Neural cell (in vitro differentiated cells): Measurements from ENCODE around the gene ARID3A. TPM values are rescaled to one million over a fixed set of nuclear protein-coding genes. Genes with fewer than 3 reads are reported as not detected.

Source experiments
- H2AFZ ChIP-seq: fragments of 200-600, 300-800 bp; sonication (generic), shearing (Covaris generic); 2 replicates; pipeline ENCODE4 v1.6.0; 2014; ENCODE audit warnings: low read depth, mild to moderate bottlenecking, antibody characterized with exemption, low read length, moderate library complexity
- H3F3A ChIP-seq: fragments of 200-600 bp; shearing (Covaris generic); 2 replicates; pipeline ENCODE4 v1.6.1; 2016; ENCODE audit warnings: mild to moderate bottlenecking, moderate library complexity, mixed read lengths, antibody characterized with exemption, low read length; ENCODE audit not compliant: insufficient read depth, poor library complexity, severe bottlenecking
- H3K27ac ChIP-seq: fragments of 200-600, 300-800 bp; sonication (generic), shearing (Covaris generic); 2 replicates; pipeline ENCODE4 v1.5.1; 2014; ENCODE audit warnings: mild to moderate bottlenecking, low read length, moderate library complexity
- H3K27me3 ChIP-seq: fragments of 300-800, 200-600 bp; sonication (generic), shearing (Covaris generic); 2 replicates; pipeline ENCODE4 v1.6.0; 2014; ENCODE audit warnings: mild to moderate bottlenecking, low read depth, low read length, moderate library complexity; ENCODE audit not compliant: insufficient read depth
- H3K36me3 ChIP-seq: fragments of 300-800, 200-600 bp; sonication (generic), shearing (Covaris generic); 2 replicates; pipeline ENCODE4 v1.5.1; 2014; ENCODE audit warnings: mild to moderate bottlenecking, antibody characterized with exemption, low read length, moderate library complexity; ENCODE audit not compliant: insufficient read depth
- H3K4me2 ChIP-seq: fragments of 300-800, 200-600 bp; sonication (generic), shearing (Covaris generic); 2 replicates; pipeline ENCODE4 v1.6.0; 2014; ENCODE audit warnings: mild to moderate bottlenecking, low read length
- H3K4me3 ChIP-seq: fragments of 300-800, 200-600 bp; sonication (generic), shearing (Covaris generic); 2 replicates; pipeline ENCODE4 v1.5.1; 2014; ENCODE audit warnings: mild to moderate bottlenecking, low read length, moderate library complexity
- H3K79me2 ChIP-seq: fragments of 200-600 bp; shearing (Covaris generic); replicated peaks from 2 replicates; pipeline ENCODE4 v1.6.0; 2014; ENCODE audit warnings: mild to moderate bottlenecking, low read length, moderate library complexity; ENCODE audit not compliant: insufficient read depth
- H3K9ac ChIP-seq: fragments of 300-800, 200-600 bp; sonication (generic), shearing (Covaris generic); 2 replicates; pipeline ENCODE4 v1.6.1; 2016; ENCODE audit warnings: mild to moderate bottlenecking, low read length, mixed read lengths
- H3K9me2 ChIP-seq: fragments of 200-600 bp; shearing (Covaris generic); 2 replicates; pipeline ENCODE4 v1.6.1; 2016; ENCODE audit warnings: mild to moderate bottlenecking, low read length, mixed read lengths; ENCODE audit not compliant: insufficient read depth
- H3K9me3 ChIP-seq: fragments of 200-600, 300-800 bp; sonication (generic), shearing (Covaris generic); 2 replicates; pipeline ENCODE4 v1.6.1; 2016; ENCODE audit warnings: mild to moderate bottlenecking, mixed run types, low read length, moderate library complexity, mixed read lengths
- H4K20me1 ChIP-seq: fragments of 200-600 bp; shearing (Covaris generic); 2 replicates; pipeline ENCODE4 v1.6.1; 2016; ENCODE audit warnings: mild to moderate bottlenecking, mixed run types; ENCODE audit not compliant: insufficient read depth
- CTCF ChIP-seq: fragments of 450-650 bp; IDR thresholded peaks from 2 replicates; pipeline ENCODE4 v1.5.1; 2014; ENCODE audit warnings: antibody characterized with exemption, mild to moderate bottlenecking, moderate library complexity; ENCODE audit not compliant: poor library complexity, severe bottlenecking
- EP300 ChIP-seq: fragments of 450-650 bp; conservative IDR thresholded peaks from 2 replicates; pipeline ENCODE4 v1.6.1; 2014; ENCODE audit warnings: antibody characterized with exemption, mild to moderate bottlenecking, moderate library complexity; ENCODE audit not compliant: poor library complexity, severe bottlenecking
- EZH2 ChIP-seq: fragments of 200-600, 300-800 bp; shearing (Covaris generic), sonication (generic); IDR thresholded peaks from 2 replicates; pipeline ENCODE4 v1.6.1; 2014; ENCODE audit warnings: antibody characterized with exemption, low read length, borderline replicate concordance, mild to moderate bottlenecking; ENCODE audit not compliant: insufficient read depth, poor library complexity, severe bottlenecking
- MXI1 ChIP-seq: fragments of 450-650 bp; conservative IDR thresholded peaks from 2 replicates; pipeline ENCODE4 v1.6.1; 2014; ENCODE audit warnings: antibody characterized with exemption, mild to moderate bottlenecking; ENCODE audit not compliant: poor library complexity, severe bottlenecking
- POLR2AphosphoS5 ChIP-seq: IDR thresholded peaks from 2 replicates; pipeline ENCODE4 v1.6.1; 2012
- RAD21 ChIP-seq: fragments of 450-650 bp; conservative IDR thresholded peaks from 2 replicates; pipeline ENCODE4 v1.6.1; 2014; ENCODE audit warnings: antibody characterized with exemption, mild to moderate bottlenecking, moderate library complexity
- REST ChIP-seq: IDR thresholded peaks from 2 replicates; pipeline ENCODE4 v1.6.1; 2012; ENCODE audit warnings: borderline replicate concordance
- SMC3 ChIP-seq: fragments of 450-650 bp; conservative IDR thresholded peaks from 2 replicates; pipeline ENCODE4 v1.6.1; 2014; ENCODE audit warnings: antibody characterized with exemption, mild to moderate bottlenecking, moderate library complexity; ENCODE audit not compliant: poor library complexity
- TAF1 ChIP-seq: IDR thresholded peaks from 2 replicates; pipeline ENCODE4 v1.6.1; 2012; ENCODE audit warnings: low read depth
- polyA plus RNA-seq: library from polyadenylated mRNA; depleted of rRNA; stranded (reverse); fragments of >200 nt; gene quantifications from 2 replicates; pipeline ENCODE4 v1.2.3, GENCODE V29; 2014

The ARID3A gene
- polyA plus RNA-seq, 1 donor from 2014 or later = 11.4 TPM

GRCh38 chr19:989381-990081 lies 63.7 kb downstream of the ARID3A start:
- no peaks in the 10 kb centered on the region for H3K27me3 ChIP-seq
- TF ChIP-seq RAD21 (no peak), EZH2 (no peak), POLR2AphosphoS5 (no peak), SMC3 (no peak), TAF1 (no peak), CTCF (no peak), MXI1 (no peak), EP300 (no peak), REST (no peak)
- no peaks in the 10 kb centered on the region for H3K36me3 ChIP-seq
- no peaks in the 10 kb centered on the region for H3K9me2 ChIP-seq
- no peak overlapping the region for H3K27ac ChIP-seq
- no peak overlapping the region for H3K4me2 ChIP-seq
- no peaks in the 10 kb centered on the region for H3K79me2 ChIP-seq
- H3K9ac ChIP-seq = no peak overlapping the region
- no peaks in the 10 kb centered on the region for H3F3A ChIP-seq
- no peaks in the 10 kb centered on the region for H4K20me1 ChIP-seq
- no peak overlapping the region for H3K4me3 ChIP-seq
- H3K9me3 ChIP-seq = no peaks in the 10 kb centered on the region
- no peak overlapping the region for H2AFZ ChIP-seq

GRCh38 chr19:990119-990571 lies 64.3 kb downstream of the ARID3A start:
- Histone ChIP-seq H3K27ac (no peak overlapping the region), H3K4me3 (no peak overlapping the region), H3K27me3 (no peaks in the 10 kb centered on the region), H3F3A (no peaks in the 10 kb centered on the region), H3K36me3 (no peaks in the 10 kb centered on the region), H3K9ac (no peak overlapping the region), H3K9me2 (no peaks in the 10 kb centered on the region), H2AFZ (no peak overlapping the region), H3K79me2 (no peaks in the 10 kb centered on the region), H3K9me3 (no peaks in the 10 kb centered on the region), H3K4me2 (no peak overlapping the region), H4K20me1 (no peaks in the 10 kb centered on the region)
- no peak for TF ChIP-seq RAD21
- no peak for TF ChIP-seq EZH2
- TF ChIP-seq MXI1 = no peak
- TF ChIP-seq EP300 = no peak
